GM12878 (cell line): ENCODE results near the gene CTRL. TPM values are rescaled to one million over a fixed set of nuclear protein-coding genes. Genes with fewer than 3 reads are reported as not detected.

Experiments
- ATAC-seq: fragments of 200-7000 bp; cut with Tn5 transposase; 3 replicates; pipeline ENCODE4 v1.9.1; 2020; ENCODE audit warnings: mild to moderate bottlenecking, moderate library complexity
- BruUV-seq: library from RNA; stranded (reverse); fragments of 400-500 nt; replicated peaks from 2 replicates; lab custom pipeline; 2021; lab: Mats Ljungman, UMichigan
- CTCF ChIA-PET: fragments of 300-600 bp; sonication (Branson Sonifier 250); formaldehyde crosslinking; extraction: SDS; loops from one replicate; lab custom pipeline; 2021; ENCODE audit warnings: inconsistent platforms; lab: Yijun Ruan, JAX
- POLR2A ChIA-PET: fragments of 350-600 bp; formaldehyde crosslinking; extraction: SDS; loops from one replicate; lab custom pipeline; 2021; ENCODE audit warnings: inconsistent platforms; lab: Charles Lee
- RAD21 ChIA-PET: fragments of 300-600 bp; sonication (Branson Sonifier 250); formaldehyde crosslinking; loops from one replicate; lab custom pipeline; 2023; ENCODE audit warnings: antibody characterized with exemption; ENCODE audit not compliant: unreplicated experiment; lab: Charles Lee
- SMC1A ChIA-PET: fragments of 300-600 bp; sonication (Branson Sonifier 250); formaldehyde crosslinking; loops from one replicate; lab custom pipeline; 2023; ENCODE audit not compliant: unreplicated experiment, uncharacterized antibody; lab: Charles Lee
- DNase-seq: peaks from one replicate; pipeline ENCODE4 v3.0.0-alpha.2; 2011; ENCODE audit warnings: low read depth, low spot score
- FAIRE-seq: peaks from 3 replicates; lab custom pipeline; 2011; peaks lifted over from hg19 to GRCh38; lab: Jason Lieb, UNC
- H2AFZ ChIP-seq: 2 replicates; pipeline ENCODE4 v1.6.0; 2011; ENCODE audit warnings: low read depth, low read length, control low read depth; ENCODE audit not compliant: control insufficient read depth
- H3K27ac ChIP-seq: 2 replicates; pipeline ENCODE4 v1.5.1; 2011; ENCODE audit warnings: control low read depth; ENCODE audit not compliant: control insufficient read depth, insufficient read depth
- H3K27me3 ChIP-seq, 2 experiments: replicated peaks in 1 of 2; 2 replicates each; pipeline versions ENCODE4 v1.6.0 to v1.6.1; 2011; ENCODE audit warnings: low read length in 1 of 2; ENCODE audit not compliant: control insufficient read depth in 2 of 2, insufficient read depth in 2 of 2
- H3K36me3 ChIP-seq, 2 experiments: 2 replicates each; pipeline ENCODE4 v1.5.1; 2011; ENCODE audit warnings: low read length in 1 of 2; ENCODE audit not compliant: control insufficient read depth in 2 of 2, insufficient read depth in 2 of 2
- H3K4me1 ChIP-seq: 2 replicates; pipeline ENCODE4 v1.6.1; 2011; ENCODE audit warnings: mild to moderate bottlenecking, low read length, moderate library complexity, mixed read lengths; ENCODE audit not compliant: control insufficient read depth, insufficient read depth
- H3K4me2 ChIP-seq: 2 replicates; pipeline ENCODE4 v1.6.0; 2011; ENCODE audit warnings: control low read depth; ENCODE audit not compliant: control insufficient read depth, insufficient read depth
- H3K4me3 ChIP-seq: fragments of 200-600 bp; sonication (generic); 2 replicates; pipeline ENCODE4 v1.5.1; 2016
- H3K79me2 ChIP-seq: 2 replicates; pipeline ENCODE4 v1.6.0; 2011; ENCODE audit warnings: low read length; ENCODE audit not compliant: control insufficient read depth, insufficient read depth
- H3K9ac ChIP-seq: 2 replicates; pipeline ENCODE4 v1.8.0; 2011; ENCODE audit warnings: low read length, control low read depth, mixed read lengths; ENCODE audit not compliant: control insufficient read depth, insufficient read depth
- H3K9me3 ChIP-seq: replicated peaks from 3 replicates; pipeline ENCODE4 v1.5.1; 2011; ENCODE audit warnings: mild to moderate bottlenecking, low read length; ENCODE audit not compliant: control insufficient read depth, insufficient read depth
- H4K20me1 ChIP-seq: 2 replicates; pipeline ENCODE4 v1.6.0; 2011; ENCODE audit not compliant: control insufficient read depth, insufficient read depth
- BACH1 ChIP-seq: fragments of 450-650 bp; IDR thresholded peaks from 2 replicates; pipeline ENCODE4 v1.6.1; 2017; ENCODE audit warnings: mild to moderate bottlenecking, borderline replicate concordance
- BRCA1 ChIP-seq: IDR thresholded peaks from 2 replicates; pipeline ENCODE4 v1.6.1; 2011; ENCODE audit warnings: low read depth, low read length, improper control_type of control experiment
- WRNIP1 ChIP-seq: IDR thresholded peaks from 2 replicates; pipeline ENCODE4 v1.6.1; 2011; ENCODE audit warnings: low read depth, low read length, improper control_type of control experiment, borderline replicate concordance
- WGBS: methylation state at CpG from one replicate; pipeline ENCODE4 v1.1.6; 2016; ENCODE audit warnings: low lambda C conversion rate; ENCODE audit not compliant: insufficient replicate concordance, insufficient coverage; ENCODE audit errors: missing lambda C conversion rate; 5-methylcytosine and 5-hydroxymethylcytosine counted together
- in situ Hi-C: fragments of 300-500 bp; cut with MboI; formaldehyde crosslinking; loops from 9 replicates; pipeline ENCODE4 v1.14.3; 2018; ENCODE audit warnings: mixed read lengths
- intact Hi-C: fragments of 100-400 bp; cut with micrococcal nuclease; formaldehyde crosslinking; loops from one replicate; pipeline ENCODE4 v1.14.2; 2022; ENCODE audit not compliant: unreplicated experiment
- polyA plus RNA-seq, 11 experiments: library from polyadenylated mRNA; depleted of rRNA in 4 of 11; unstranded in 6 of 11; stranded (reverse) in 5 of 11; fragments of >200 nt; fragmentation: Nextera tagmentation in 4 of 11; fragmentation: Illumina TruSeq in 1 of 11; extraction: Ambion mirVana in 4 of 11; extraction: Trizol in 1 of 11; gene quantifications; 1 replicate in 1 of 11; 2 replicates in 10 of 11; pipeline versions ENCODE4 v1.2.1 to v1.2.3, GENCODE V29; 2011 to 2016; ENCODE audit warnings: inconsistent platforms in 2 of 11, missing spikeins in 2 of 11, low read depth in 1 of 11
- total RNA-seq, 4 experiments: library from RNA; depleted of rRNA in 3 of 4; stranded (reverse); fragments of >200 nt in 3 of 4; fragmentation: Illumina TruSeq in 1 of 4; extraction: Trizol in 1 of 4; gene quantifications; 2 replicates each; pipeline versions ENCODE4 v1.2.1 to v1.2.3, GENCODE V29; 2013 to 2021
- TF ChIP-seq, protein P1 (sequence below): fragments of 150-350 bp; IDR thresholded peaks from 2 replicates; pipeline ENCODE4 v1.6.1; 2016; ENCODE audit warnings: low read depth, low read length

Gene CTRL
- total and polyA plus RNA-seq, 10 of the 15 experiments (the other 5 are each of a cell fraction or from before 2014, with no cell fraction given): 1.1 to 4.9 (median 2.6) TPM

- no peaks in the 10 kb centered on the region; the same call in 1 of the 2 replicates for H4K20me1 ChIP-seq
- no peaks in the 10 kb centered on the region for H3K79me2 ChIP-seq
- no peak overlapping the region for H3K27ac ChIP-seq
- TF ChIP-seq BACH1 (no peak), BRCA1 (no peak), WRNIP1 (no peak)
- TF ChIP-seq, protein P1, sequence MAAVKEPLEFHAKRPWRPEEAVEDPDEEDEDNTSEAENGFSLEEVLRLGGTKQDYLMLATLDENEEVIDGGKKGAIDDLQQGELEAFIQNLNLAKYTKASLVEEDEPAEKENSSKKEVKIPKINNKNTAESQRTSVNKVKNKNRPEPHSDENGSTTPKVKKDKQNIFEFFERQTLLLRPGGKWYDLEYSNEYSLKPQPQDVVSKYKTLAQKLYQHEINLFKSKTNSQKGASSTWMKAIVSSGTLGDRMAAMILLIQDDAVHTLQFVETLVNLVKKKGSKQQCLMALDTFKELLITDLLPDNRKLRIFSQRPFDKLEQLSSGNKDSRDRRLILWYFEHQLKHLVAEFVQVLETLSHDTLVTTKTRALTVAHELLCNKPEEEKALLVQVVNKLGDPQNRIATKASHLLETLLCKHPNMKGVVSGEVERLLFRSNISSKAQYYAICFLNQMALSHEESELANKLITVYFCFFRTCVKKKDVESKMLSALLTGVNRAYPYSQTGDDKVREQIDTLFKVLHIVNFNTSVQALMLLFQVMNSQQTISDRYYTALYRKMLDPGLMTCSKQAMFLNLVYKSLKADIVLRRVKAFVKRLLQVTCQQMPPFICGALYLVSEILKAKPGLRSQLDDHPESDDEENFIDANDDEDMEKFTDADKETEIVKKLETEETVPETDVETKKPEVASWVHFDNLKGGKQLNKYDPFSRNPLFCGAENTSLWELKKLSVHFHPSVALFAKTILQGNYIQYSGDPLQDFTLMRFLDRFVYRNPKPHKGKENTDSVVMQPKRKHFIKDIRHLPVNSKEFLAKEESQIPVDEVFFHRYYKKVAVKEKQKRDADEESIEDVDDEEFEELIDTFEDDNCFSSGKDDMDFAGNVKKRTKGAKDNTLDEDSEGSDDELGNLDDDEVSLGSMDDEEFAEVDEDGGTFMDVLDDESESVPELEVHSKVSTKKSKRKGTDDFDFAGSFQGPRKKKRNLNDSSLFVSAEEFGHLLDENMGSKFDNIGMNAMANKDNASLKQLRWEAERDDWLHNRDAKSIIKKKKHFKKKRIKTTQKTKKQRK: no peak
- FAIRE-seq (no peak), ATAC-seq (no peak), DNase-seq (no peak)
- CTCF ChIA-PET: interaction anchor here (1.6 kb wide), 1 partner anchor 24 kb away, joined by 4 read pairs; no protein-coding TSS in a partner anchor
- no peak overlapping the region for H3K4me2 ChIP-seq
- 0 out of 2 replicates have a peak, but pooled peaks cover 3% of the 10 kb centered on the region for H3K4me1 ChIP-seq
- POLR2A ChIA-PET: no interaction called here
- H3K4me3 ChIP-seq: no peak overlapping the region
- no TSS peak for BruUV-seq
- in situ Hi-C loops: no loop called here
- SMC1A ChIA-PET: no interaction called here
- intact Hi-C loops: no loop called here
- RAD21 ChIA-PET: no interaction called here
- no peaks in the 10 kb centered on the region for H3K27me3 ChIP-seq
- WGBS: 92% methylated on average over 11 of the region's 11 CpGs
- H3K9me3 ChIP-seq: no peaks in the 10 kb centered on the region
- H3K36me3 ChIP-seq: peaks cover 1 to 7% of the 10 kb centered on the region in 2 experiments; a peak in 2 of 4 replicates
- no peak overlapping the region for H2AFZ ChIP-seq
- no peak overlapping the region for H3K9ac ChIP-seq
Measured at GRCh38 chr16:67907397-67908180, 24.1 kb downstream of the CTRL start.
